Activated T-helper 9 cell treated with anti-CD3 and anti-CD28 coated beads, Interleukin-2, amount 50 U/mL, for 16 hours (primary cell): ENCODE data around the gene KCTD3.

Experiments
- DNase-seq: peaks from one replicate; pipeline ENCODE4 v3.0.0-alpha.2; 2020; ENCODE audit warnings: low read depth

The KCTD3 gene

GRCh38 chr1:215606564-215607168 lies 39.6 kb downstream of the KCTD3 start:
- no peak for DNase-seq

- no peak for DNase-seq
Observed at GRCh38 chr1:215607412-215607811, 40.3 kb downstream of the KCTD3 start.

GRCh38 chr1:215608646-215609045 lies 41.5 kb downstream of the KCTD3 start:
- no peak for DNase-seq

GRCh38 chr1:215612391-215612790 lies 45.3 kb downstream of the KCTD3 start:
- DNase-seq: no peak

- DNase-seq: no peak
Observed at GRCh38 chr1:215617979-215618378, 50.9 kb downstream of the KCTD3 start.

- no peak for DNase-seq
Observed at GRCh38 chr1:215623162-215623561, 56.1 kb downstream of the KCTD3 start.

- DNase-seq: no peak
Observed at GRCh38 chr1:215625949-215626348, 58.8 kb downstream of the KCTD3 start.

- DNase-seq: no peak
Observed at GRCh38 chr1:215631040-215631439, 63.9 kb downstream of the KCTD3 start.

- no peak for DNase-seq
Observed at GRCh38 chr1:215631489-215631888, 64.4 kb downstream of the KCTD3 start.

- no peak for DNase-seq
Observed at GRCh38 chr1:215635827-215636226, 68.7 kb downstream of the KCTD3 start.

- DNase-seq: no peak
Observed at GRCh38 chr1:215636258-215636965, 69.3 kb downstream of the KCTD3 start.

- DNase-seq: no peak
Observed at GRCh38 chr1:215637041-215637573, 70.0 kb downstream of the KCTD3 start.

GRCh38 chr1:215640429-215641148 lies 73.5 kb downstream of the KCTD3 start:
- no peak for DNase-seq

- DNase-seq: no peak
Observed at GRCh38 chr1:215643592-215644321, 76.7 kb downstream of the KCTD3 start.

- no peak for DNase-seq
Observed at GRCh38 chr1:215645182-215645581, 78.1 kb downstream of the KCTD3 start.

GRCh38 chr1:215645861-215646260 lies 78.8 kb downstream of the KCTD3 start:
- no peak for DNase-seq

- DNase-seq: no peak
Observed at GRCh38 chr1:215647738-215648137, 80.6 kb downstream of the KCTD3 start.

GRCh38 chr1:215648957-215649356 lies 81.9 kb downstream of the KCTD3 start:
- DNase-seq: no peak

GRCh38 chr1:215650446-215651149 lies 83.5 kb downstream of the KCTD3 start:
- no peak for DNase-seq

GRCh38 chr1:215651867-215652266 lies 84.8 kb downstream of the KCTD3 start:
- DNase-seq: no peak

GRCh38 chr1:215652371-215652770 lies 85.3 kb downstream of the KCTD3 start:
- no peak for DNase-seq

- DNase-seq: no peak
Observed at GRCh38 chr1:215657047-215657446, 89.9 kb downstream of the KCTD3 start.
